H1 (cell line): ENCODE measurements around the gene JADE3. TPM values are rescaled to one million over a fixed set of nuclear protein-coding genes. Genes with fewer than 3 reads are reported as not detected.

ENCODE experiments used
- CTCF ChIA-PET: fragments of 300-600 bp; sonication (Branson Sonifier 250); formaldehyde crosslinking; loops from one replicate; lab custom pipeline; 2021; ENCODE audit not compliant: partially characterized antibody; lab: Charles Lee
- POLR2A ChIA-PET: fragments of 300-600 bp; sonication (Branson Sonifier 250); formaldehyde crosslinking; loops from one replicate; lab custom pipeline; 2021; ENCODE audit warnings: inconsistent platforms; ENCODE audit not compliant: partially characterized antibody; lab: Charles Lee
- DNase-seq, 2 experiments: peaks; one replicate each; pipeline versions ENCODE4 v3.0.0 to v3.0.0-alpha.2; 2010 to 2022; ENCODE audit warnings: low spot score in 2 of 2, low read depth in 1 of 2, mixed read lengths in 1 of 2
- FAIRE-seq: peaks from 2 replicates; lab custom pipeline; 2011; peaks lifted over from hg19 to GRCh38; lab: Jason Lieb, UNC
- H2AFZ ChIP-seq: 2 replicates; pipeline ENCODE4 v1.8.1; 2012; ENCODE audit warnings: low read length, inconsistent platforms
- H2AK5ac ChIP-seq: 2 replicates; pipeline ENCODE4 v1.6.1; 2013; ENCODE audit warnings: low read depth, low read length
- H2BK120ac ChIP-seq: replicated peaks from 2 replicates; pipeline ENCODE3; 2013; ENCODE audit warnings: low read depth, low read length, inconsistent platforms
- H2BK12ac ChIP-seq: 2 replicates; pipeline ENCODE4 v1.6.1; 2013; ENCODE audit warnings: low read depth, low read length
- H2BK15ac ChIP-seq: 2 replicates; pipeline ENCODE4 v1.6.1; 2013; ENCODE audit warnings: low read length
- H2BK20ac ChIP-seq: 2 replicates; pipeline ENCODE4 v1.6.1; 2013; ENCODE audit warnings: low read length
- H2BK5ac ChIP-seq: 2 replicates; pipeline ENCODE4 v1.6.1; 2013; ENCODE audit warnings: low read depth, low read length
- H3K14ac ChIP-seq: 2 replicates; pipeline ENCODE4 v1.6.1; 2013; ENCODE audit warnings: inconsistent platforms; ENCODE audit not compliant: insufficient read length
- H3K18ac ChIP-seq: 2 replicates; pipeline ENCODE4 v1.6.1; 2013; ENCODE audit warnings: low read length; ENCODE audit errors: extremely low read depth
- H3K23ac ChIP-seq: 2 replicates; pipeline ENCODE4 v1.6.1; 2013; ENCODE audit warnings: inconsistent platforms; ENCODE audit not compliant: insufficient read length
- H3K23me2 ChIP-seq: 2 replicates; pipeline ENCODE4 v1.6.1; 2013; ENCODE audit warnings: low read depth, low read length
- H3K27ac ChIP-seq: 2 replicates; pipeline ENCODE4 v1.6.1; 2011; ENCODE audit warnings: low read depth, low read length, inconsistent platforms
- H3K27me3 ChIP-seq, 4 experiments: replicated peaks in 1 of 4; 1 replicate in 1 of 4; 2 replicates in 3 of 4; pipeline versions ENCODE4 v1.6.1 to v1.8.1; 2011 to 2013; ENCODE audit warnings: low read length in 3 of 4, mild to moderate bottlenecking in 3 of 4, inconsistent platforms in 2 of 4, mixed read lengths in 2 of 4, moderate library complexity in 1 of 4; ENCODE audit not compliant: control insufficient read depth in 3 of 4, insufficient read depth in 3 of 4; ENCODE audit errors: extremely low read depth in 1 of 4
- H3K36me3 ChIP-seq, 4 experiments: 2 replicates each; pipeline versions ENCODE4 v1.6.1 to v1.8.1; 2011 to 2013; ENCODE audit warnings: mild to moderate bottlenecking in 4 of 4, low read length in 3 of 4, moderate library complexity in 2 of 4, control low read depth in 1 of 4, inconsistent platforms in 1 of 4; ENCODE audit not compliant: insufficient read depth in 4 of 4, control insufficient read depth in 2 of 4
- H3K4ac ChIP-seq: replicated peaks from 2 replicates; pipeline ENCODE3; 2013; ENCODE audit warnings: low read length, low read depth, mixed read lengths, inconsistent platforms; ENCODE audit not compliant: insufficient read length
- H3K4me1 ChIP-seq, 4 experiments: replicated peaks in 1 of 4; 1 replicate in 1 of 4; 2 replicates in 3 of 4; pipeline versions ENCODE4 v1.6.1 to v1.8.1; 2011 to 2013; ENCODE audit warnings: low read length in 3 of 4, inconsistent platforms in 2 of 4, mixed read lengths in 1 of 4; ENCODE audit not compliant: insufficient read depth in 4 of 4, control insufficient read depth in 3 of 4
- H3K4me2 ChIP-seq, 2 experiments: 2 replicates each; pipeline versions ENCODE4 v1.6.1 to v1.8.1; 2011 to 2013; ENCODE audit warnings: low read depth in 2 of 2, low read length in 2 of 2, control low read depth in 1 of 2, inconsistent platforms in 1 of 2, mild to moderate bottlenecking in 1 of 2; ENCODE audit not compliant: insufficient read depth in 1 of 2
- H3K4me3 ChIP-seq, 4 experiments: fragments of 200-600, 300-600 bp in 1 of 4; sonication (generic), shearing (Covaris generic), sonication (Bioruptor Twin) in 1 of 4; 2 replicates each; pipeline versions ENCODE4 v1.5.1 to v1.8.1; 2011 to 2016; ENCODE audit warnings: low read length in 4 of 4, low read depth in 3 of 4, control low read depth in 2 of 4, inconsistent platforms in 2 of 4, mild to moderate bottlenecking in 2 of 4, mixed read lengths in 1 of 4, moderate library complexity in 1 of 4; ENCODE audit not compliant: insufficient read depth in 2 of 4; ENCODE audit errors: extremely low read depth in 1 of 4
- H3K56ac ChIP-seq: replicated peaks from 2 replicates; pipeline ENCODE3; 2013; ENCODE audit warnings: low read depth, mild to moderate bottlenecking, mixed read lengths, low read length, inconsistent platforms; ENCODE audit not compliant: insufficient read length
- H3K79me1 ChIP-seq: 2 replicates; pipeline ENCODE4 v1.6.1; 2013; ENCODE audit warnings: low read depth, low read length, control low read depth
- H3K79me2 ChIP-seq, 2 experiments: 2 replicates each; pipeline versions ENCODE4 v1.6.1 to v1.8.1; 2012 to 2013; ENCODE audit warnings: low read length in 2 of 2, mild to moderate bottlenecking in 2 of 2, inconsistent platforms in 1 of 2; ENCODE audit not compliant: insufficient read depth in 2 of 2, control insufficient read depth in 1 of 2
- H3K9ac ChIP-seq, 4 experiments: replicated peaks in 1 of 4; 1 replicate in 1 of 4; 2 replicates in 3 of 4; pipeline versions ENCODE4 v1.6.1 to v1.8.1; 2011 to 2013; ENCODE audit warnings: low read depth in 3 of 4, low read length in 3 of 4, control low read depth in 2 of 4, mild to moderate bottlenecking in 2 of 4, moderate library complexity in 2 of 4, inconsistent platforms in 1 of 4; ENCODE audit errors: extremely low read depth in 1 of 4
- H3K9me3 ChIP-seq, 2 experiments: 2 replicates each; pipeline versions ENCODE4 v1.6.1 to v1.8.1; 2012 to 2013; ENCODE audit warnings: mild to moderate bottlenecking in 2 of 2, moderate library complexity in 2 of 2, control low read depth in 1 of 2, inconsistent platforms in 1 of 2, low read depth in 1 of 2, low read length in 1 of 2, mixed read lengths in 1 of 2; ENCODE audit not compliant: insufficient read depth in 2 of 2
- H4K20me1 ChIP-seq, 2 experiments: replicated peaks in 1 of 2; 2 replicates each; pipeline versions ENCODE3 to v1.8.1; 2011 to 2013; ENCODE audit warnings: inconsistent platforms in 2 of 2, low read length in 2 of 2, mild to moderate bottlenecking in 1 of 2; ENCODE audit not compliant: insufficient read depth in 2 of 2, control insufficient read depth in 1 of 2
- H4K5ac ChIP-seq: 2 replicates; pipeline ENCODE4 v1.6.1; 2013; ENCODE audit warnings: low read length, low read depth, mixed read lengths, inconsistent platforms; ENCODE audit not compliant: insufficient read length
- H4K8ac ChIP-seq: 2 replicates; pipeline ENCODE4 v1.8.0; 2013; ENCODE audit warnings: mild to moderate bottlenecking, moderate library complexity, low read length, inconsistent platforms; ENCODE audit not compliant: insufficient read depth; ENCODE audit errors: extremely low read depth
- H4K91ac ChIP-seq: replicated peaks from 2 replicates; pipeline ENCODE3; 2013; ENCODE audit warnings: low read length, mixed read lengths, inconsistent platforms; ENCODE audit not compliant: insufficient read length
- CBX5 ChIP-seq: fragments of 300-800, 300-1000 bp; sonication (generic); IDR thresholded peaks from 2 replicates; pipeline ENCODE4 v1.7.1; 2016; ENCODE audit warnings: antibody characterized with exemption, low read length, low read depth
- CEBPB ChIP-seq: IDR thresholded peaks from 2 replicates; pipeline ENCODE4 v1.6.1; 2012; ENCODE audit warnings: low read depth, low read length
- E2F6 ChIP-seq: IDR thresholded peaks from 2 replicates; pipeline ENCODE4 v1.6.1; 2012; ENCODE audit warnings: inconsistent platforms
- EP300 ChIP-seq, 2 experiments: IDR thresholded peaks; 1 replicate in 1 of 2; 2 replicates in 1 of 2; pipeline ENCODE4 v1.6.1; 2011 to 2012; ENCODE audit warnings: low read depth in 2 of 2, low read length in 2 of 2, mild to moderate bottlenecking in 2 of 2, borderline replicate concordance in 1 of 2, inconsistent platforms in 1 of 2, moderate library complexity in 1 of 2
- HDAC2 ChIP-seq, 2 experiments: fragments of 300-600 bp in 1 of 2; sonication (generic) in 1 of 2; IDR thresholded peaks; 2 replicates each; pipeline ENCODE4 v1.6.1; 2011 to 2012; ENCODE audit warnings: low read depth in 2 of 2, low read length in 2 of 2, mild to moderate bottlenecking in 2 of 2, moderate library complexity in 2 of 2, borderline replicate concordance in 1 of 2, inconsistent platforms in 1 of 2
- KDM4A ChIP-seq: IDR thresholded peaks from one replicate; pipeline ENCODE4 v1.7.1; 2012; ENCODE audit warnings: low read depth, mild to moderate bottlenecking, moderate library complexity, low read length, inconsistent platforms; ENCODE audit not compliant: severe bottlenecking
- NANOG ChIP-seq: IDR thresholded peaks from 2 replicates; pipeline ENCODE4 v1.6.1; 2011; ENCODE audit warnings: low read length, low read depth, mild to moderate bottlenecking, inconsistent platforms; ENCODE audit not compliant: insufficient read depth, poor library complexity, severe bottlenecking
- RNF2 ChIP-seq: fragments of 200-900, 300-1000 bp; sonication (generic); IDR thresholded peaks from 2 replicates; pipeline ENCODE4 v1.7.1; 2016; ENCODE audit warnings: borderline replicate concordance, low read depth, mild to moderate bottlenecking, antibody characterized with exemption, low read length; ENCODE audit not compliant: poor library complexity, severe bottlenecking; ENCODE audit errors: missing control alignments
- SP1 ChIP-seq: IDR thresholded peaks from 2 replicates; pipeline ENCODE4 v1.6.1; 2011; ENCODE audit warnings: low read depth, low read length
- TCF12 ChIP-seq: IDR thresholded peaks from 2 replicates; pipeline ENCODE4 v1.6.1; 2011; ENCODE audit warnings: low read depth, mild to moderate bottlenecking, low read length
- YY1 ChIP-seq: IDR thresholded peaks from 2 replicates; pipeline ENCODE4 v1.6.1; 2011; ENCODE audit warnings: low read depth, mild to moderate bottlenecking, low read length
- WGBS, 2 experiments: shearing (Covaris generic) in 1 of 2; methylation state at CpG; one replicate each; pipeline versions ENCODE4 v1.1.6 to v1.1.7; 2013 to 2015; ENCODE audit warnings: low lambda C conversion rate in 2 of 2, mixed read lengths in 2 of 2, inconsistent platforms in 1 of 2, low coverage in 1 of 2, missing lambda C conversion rate in 1 of 2; ENCODE audit not compliant: insufficient replicate concordance in 2 of 2, insufficient coverage in 1 of 2, insufficient read length in 1 of 2; ENCODE audit errors: extremely low coverage in 1 of 2, missing lambda C conversion rate in 1 of 2; 5-methylcytosine and 5-hydroxymethylcytosine counted together
- polyA plus RNA-seq, 7 experiments: library from polyadenylated mRNA; depleted of rRNA in 3 of 7; stranded (reverse) in 5 of 7; unstranded in 2 of 7; fragments of >200 nt in 5 of 7; fragments of 200-250 nt in 2 of 7; gene quantifications; 1 replicate in 5 of 7; 2 replicates in 1 of 7; 4 replicates in 1 of 7; pipeline versions ENCODE4 v1.2.1 to v1.2.3, GENCODE V29; 2011 to 2013; ENCODE audit warnings: missing spikeins in 2 of 7, mixed read lengths in 2 of 7
- total RNA-seq: library from RNA; stranded (reverse); fragmentation: NEBNext Ultra II Directional; extraction: Animal tissue kit (Norgen Biotek cat#: 25700); gene quantifications from 2 replicates; pipeline ENCODE4 v1.2.1, GENCODE V29; 2021

The JADE3 gene
- total and polyA plus RNA-seq, 2 of the 8 experiments (the other 6 are each of a cell fraction or from before 2014, with no cell fraction given): 6.9 to 21.5 TPM

GRCh38 chrX:47080215-47080914, 168.1 kb downstream of the JADE3 start:
- H2BK15ac ChIP-seq: no peak overlapping the region
- H3K36me3 ChIP-seq: no peaks in the 10 kb centered on the region
- H4K5ac ChIP-seq: no peak overlapping the region
- H3K23me2 ChIP-seq: peaks cover 3% of the 10 kb centered on the region; the same call in 1 of the 2 replicates
- no peak overlapping the region for H3K27ac ChIP-seq
- no peak overlapping the region for H3K23ac ChIP-seq
- H2AK5ac ChIP-seq: no peak overlapping the region
- H2BK20ac ChIP-seq: no peak overlapping the region
- H2AFZ ChIP-seq: no peak overlapping the region
- H2BK12ac ChIP-seq: no peak overlapping the region
- H2BK120ac ChIP-seq: no peak overlapping the region
- H2BK5ac ChIP-seq: no peak overlapping the region
- no peaks in the 10 kb centered on the region for H3K4me1 ChIP-seq
- H3K4me2 ChIP-seq: no peak overlapping the region
- no peak overlapping the region for H3K18ac ChIP-seq
- no peak overlapping the region for H3K4me3 ChIP-seq
- CTCF ChIA-PET: no interaction called here
- no peaks in the 10 kb centered on the region for H4K20me1 ChIP-seq
- DNase-seq: no peak
- H3K79me2 ChIP-seq: no peaks in the 10 kb centered on the region
- H4K91ac ChIP-seq: no peak overlapping the region
- H3K14ac ChIP-seq: no peak overlapping the region
- no peaks in the 10 kb centered on the region for H3K79me1 ChIP-seq
- no peak overlapping the region for H3K56ac ChIP-seq
- no peaks in the 10 kb centered on the region for H3K27me3 ChIP-seq
- POLR2A ChIA-PET: no interaction called here
- no peak overlapping the region for H3K4ac ChIP-seq
- H3K9me3 ChIP-seq: no peaks in the 10 kb centered on the region
- FAIRE-seq: no peak
- no peak overlapping the region for H3K9ac ChIP-seq
- H4K8ac ChIP-seq: no peak overlapping the region
- WGBS, 2 experiments: 88% methylated on average over 8 of the region's 9 CpGs; no CpG with 5 or more reads in 1 of the 2 experiments
- TF ChIP-seq NANOG (no peak), YY1 (no peak), TCF12 (no peak), EP300 (IDR thresholded peaks at IDR 0.05; ENCODE audit: borderline replicate concordance in 1 of 2, low read depth in 2 of 2, low read length in 2 of 2) (no peak), KDM4A (no peak), E2F6 (no peak), SP1 (no peak), CEBPB (no peak), HDAC2 (IDR thresholded peaks at IDR 0.05; ENCODE audit: borderline replicate concordance in 1 of 2, low read depth in 2 of 2, low read length in 2 of 2) (no peak), RNF2 (no peak), CBX5 (no peak)
